ENCODE results near the gene ITCH. TPM values are rescaled to one million over a fixed set of nuclear protein-coding genes. Genes with fewer than 3 reads are reported as not detected.
"Not testable (repeated sequence)": the region's sequence is repeated elsewhere in the genome, so short reads cannot be mapped to it uniquely, and the experiment has no call there.

The ITCH gene
- total and polyA plus RNA-seq, 9 of the 15 experiments (the other 6 are each of a cell fraction or from before 2014, with no cell fraction given) = 7.5 to 53.0 (median 22.9) TPM

- TF ChIP-seq HMBOX1 (IDR thresholded peaks at IDR 0.05) = peak; percentile 51; the same call in 1 of the 2 replicates
Observed at GRCh38 chr20:34365765-34366213, 2.7 kb downstream of the ITCH start (continued).

- Histone ChIP-seq H2AFZ (ENCODE audit: low read depth, low read length) (no peak overlapping the region), H4K20me1 (replicated peaks; ENCODE audit: control insufficient read depth, insufficient read depth, low read length) (peaks cover 10% of the 10 kb centered on the region; the same call in 1 of the 2 replicates), H3K27ac (ENCODE audit: extremely low read depth, low read depth, low read length) (no peak overlapping the region), H3K4me1 (replicated peaks in 1 of 2; ENCODE audit: control insufficient read depth in 2 of 2, insufficient read depth in 2 of 2, low read length in 2 of 2) (peaks cover 18 to 23% of the 10 kb centered on the region in 2 experiments; a peak in 4 of 5 replicates), H3K4me2 (ENCODE audit: insufficient read depth, low read length) (no peak overlapping the region), H3K27me3 (ENCODE audit: control insufficient read depth in 2 of 2, insufficient read depth in 2 of 2, low read length in 2 of 2) (no peaks in the 10 kb centered on the region), H3K9ac (ENCODE audit: insufficient read depth in 1 of 2, low read depth in 2 of 2, low read length in 2 of 2) (no peak overlapping the region), H3K9me1 (ENCODE audit: control insufficient read depth, insufficient read depth, low read length) (no peaks in the 10 kb centered on the region), H3K9me3 (replicated peaks; ENCODE audit: control insufficient read depth, insufficient read depth, low read depth, low read length) (no peaks in the 10 kb centered on the region), H3K79me2 (ENCODE audit: control insufficient read depth, insufficient read depth, low read length) (peaks cover 70% of the 10 kb centered on the region), H3K4me3 (no peak overlapping the region), H3K36me3 (ENCODE audit: control insufficient read depth, insufficient read depth, low read length) (peaks cover 46% of the 10 kb centered on the region)
- in situ Hi-C loops (cut with MboI) (no loop called here), intact Hi-C loops (cut with micrococcal nuclease) (no loop called here)
- ChIA-PET POLR2A (interaction anchor here (0.8 to 1.7 kb wide), 3 partner anchors 17 to 34 kb away, joined by 3 to 4 read pairs (median 4); no protein-coding TSS in a partner anchor), CTCF (ENCODE audit: low intra/inter-chr PET ratio) (no interaction called here)
- no peak for FAIRE-seq
- DNase-seq (ENCODE audit: extremely low read depth in 1 of 4, low spot score in 3 of 4) = no peak
- ATAC-seq = no peak
- TF ChIP-seq HDAC1 (IDR thresholded peaks at IDR 0.05) = no peak
- peak; percentile 24; the same call in 1 of the 2 replicates for TF ChIP-seq RBFOX2 (IDR thresholded peaks at IDR 0.05; ENCODE audit: low read depth, low read length)
- no TSS peak for BruUV-seq (replicated peaks)
- WGBS (ENCODE audit: insufficient coverage, low coverage, missing lambda C conversion rate) = 87% methylated on average over 5 of the region's 5 CpGs
Observed at GRCh38 chr20:34367155-34367554, 4.1 kb downstream of the ITCH start.

GRCh38 chr20:34367911-34368310 lies 4.8 kb downstream of the ITCH start:
- FAIRE-seq; H3K4me3 ChIP-seq; H3K9me3 ChIP-seq (replicated peaks; ENCODE audit: control insufficient read depth, insufficient read depth, low read depth, low read length); H3K9me1 ChIP-seq (ENCODE audit: control insufficient read depth, insufficient read depth, low read length); H3K27me3 ChIP-seq (ENCODE audit: control insufficient read depth in 2 of 2, insufficient read depth in 2 of 2, low read length in 2 of 2); DNase-seq (ENCODE audit: extremely low read depth in 1 of 4, low spot score in 3 of 4); POLR2A ChIA-PET; H4K20me1 ChIP-seq (replicated peaks; ENCODE audit: control insufficient read depth, insufficient read depth, low read length); BruUV-seq (replicated peaks); ATAC-seq; H3K27ac ChIP-seq (ENCODE audit: extremely low read depth, low read depth, low read length); H3K4me2 ChIP-seq (ENCODE audit: insufficient read depth, low read length); in situ Hi-C loops (cut with MboI); H2AFZ ChIP-seq (ENCODE audit: low read depth, low read length); intact Hi-C loops (cut with micrococcal nuclease); H3K9ac ChIP-seq (ENCODE audit: insufficient read depth in 1 of 2, low read depth in 2 of 2, low read length in 2 of 2); CTCF ChIA-PET (ENCODE audit: low intra/inter-chr PET ratio): not testable (repeated sequence)
- WGBS (ENCODE audit: insufficient coverage, low coverage, missing lambda C conversion rate) = 79% methylated on average over 9 of the region's 9 CpGs
- Histone ChIP-seq H3K79me2 (ENCODE audit: control insufficient read depth, insufficient read depth, low read length) (peaks cover 70% of the 10 kb centered on the region), H3K4me1 (replicated peaks in 1 of 2; ENCODE audit: control insufficient read depth in 2 of 2, insufficient read depth in 2 of 2, low read length in 2 of 2) (peaks cover 18% of the 10 kb centered on the region in 2 experiments; a peak in 4 of 5 replicates), H3K36me3 (ENCODE audit: control insufficient read depth, insufficient read depth, low read length) (peaks cover 51% of the 10 kb centered on the region)
